ENCODE measurements around the gene VTI1A.
"Not testable (repeated sequence)": the region's sequence is repeated elsewhere in the genome, so short reads cannot be mapped to it uniquely, and the experiment has no call there.

The VTI1A gene

GRCh38 chr10:112852306-112852705 lies 405.3 kb downstream of the VTI1A start:
- TF ChIP-seq, protein P1, sequence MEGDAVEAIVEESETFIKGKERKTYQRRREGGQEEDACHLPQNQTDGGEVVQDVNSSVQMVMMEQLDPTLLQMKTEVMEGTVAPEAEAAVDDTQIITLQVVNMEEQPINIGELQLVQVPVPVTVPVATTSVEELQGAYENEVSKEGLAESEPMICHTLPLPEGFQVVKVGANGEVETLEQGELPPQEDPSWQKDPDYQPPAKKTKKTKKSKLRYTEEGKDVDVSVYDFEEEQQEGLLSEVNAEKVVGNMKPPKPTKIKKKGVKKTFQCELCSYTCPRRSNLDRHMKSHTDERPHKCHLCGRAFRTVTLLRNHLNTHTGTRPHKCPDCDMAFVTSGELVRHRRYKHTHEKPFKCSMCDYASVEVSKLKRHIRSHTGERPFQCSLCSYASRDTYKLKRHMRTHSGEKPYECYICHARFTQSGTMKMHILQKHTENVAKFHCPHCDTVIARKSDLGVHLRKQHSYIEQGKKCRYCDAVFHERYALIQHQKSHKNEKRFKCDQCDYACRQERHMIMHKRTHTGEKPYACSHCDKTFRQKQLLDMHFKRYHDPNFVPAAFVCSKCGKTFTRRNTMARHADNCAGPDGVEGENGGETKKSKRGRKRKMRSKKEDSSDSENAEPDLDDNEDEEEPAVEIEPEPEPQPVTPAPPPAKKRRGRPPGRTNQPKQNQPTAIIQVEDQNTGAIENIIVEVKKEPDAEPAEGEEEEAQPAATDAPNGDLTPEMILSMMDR (IDR thresholded peaks at IDR 0.05; ENCODE audit: extremely low read depth, insufficient read depth, missing control alignments) = no peak
- in situ Hi-C loops (cut with MboI; ENCODE audit: low pct_unique_long_range_greater_than_20kb, low sequenced_read_pairs, unreplicated experiment) = no loop called here
- no peak for DNase-seq (ENCODE audit: low spot score)

GRCh38 chr10:112855134-112855533 lies 408.1 kb downstream of the VTI1A start:
- in situ Hi-C loops (cut with MboI; ENCODE audit: low pct_unique_long_range_greater_than_20kb, low sequenced_read_pairs, unreplicated experiment) = no loop called here
- DNase-seq (ENCODE audit: low spot score) = no peak

GRCh38 chr10:112857493-112857892 lies 410.5 kb downstream of the VTI1A start:
- in situ Hi-C loops (cut with MboI; ENCODE audit: low pct_unique_long_range_greater_than_20kb, low sequenced_read_pairs, unreplicated experiment) = no loop called here
- DNase-seq (ENCODE audit: low spot score) = no peak
- TF ChIP-seq, protein P1 (IDR thresholded peaks at IDR 0.05; ENCODE audit: extremely low read depth, insufficient read depth, missing control alignments) = no peak

More at GRCh38 chr10:112855134-112855533, 408.1 kb downstream of the VTI1A start:
- TF ChIP-seq, protein P1 (IDR thresholded peaks at IDR 0.05; ENCODE audit: extremely low read depth, insufficient read depth, missing control alignments) = no peak

DNA sequence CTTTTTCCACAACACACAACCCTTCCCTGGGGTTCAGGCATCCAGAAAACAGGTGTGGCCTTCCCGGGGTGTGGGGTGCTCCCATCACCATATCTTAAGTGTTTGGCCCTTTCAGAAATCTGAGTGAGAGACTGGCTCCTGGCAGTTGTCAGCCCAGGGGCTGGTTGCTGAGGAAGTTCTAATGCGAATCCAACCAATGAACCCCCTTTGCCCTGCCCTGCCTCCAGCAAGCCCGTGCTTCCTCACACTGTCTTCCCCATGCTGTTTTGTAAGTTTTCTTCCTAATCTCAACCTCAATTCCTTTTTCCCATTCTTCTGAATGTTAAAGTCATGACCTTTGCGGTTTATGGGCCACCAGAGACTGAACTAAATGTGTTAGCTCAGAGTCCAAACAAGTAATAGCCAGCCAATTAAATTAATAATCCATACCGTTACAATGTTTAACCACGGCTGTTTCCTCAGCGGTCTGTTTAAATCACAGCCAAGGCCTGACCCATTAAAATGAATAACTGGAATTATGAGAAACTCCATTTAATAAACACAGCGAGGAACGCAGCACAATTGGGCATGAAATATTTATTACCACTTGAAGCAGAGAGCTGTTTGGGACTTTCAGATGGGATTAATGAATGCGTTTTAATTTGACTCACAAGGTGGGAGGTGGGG lies 412.1 kb downstream of the VTI1A start:
- in situ Hi-C loops (cut with MboI; ENCODE audit: low pct_unique_long_range_greater_than_20kb, low sequenced_read_pairs, unreplicated experiment) = no loop called here
- no peak for DNase-seq (ENCODE audit: low spot score)

GRCh38 chr10:112859793-112860192 lies 412.8 kb downstream of the VTI1A start:
- TF ChIP-seq, protein P1 (IDR thresholded peaks at IDR 0.05; ENCODE audit: extremely low read depth, insufficient read depth, missing control alignments) = no peak
- in situ Hi-C loops (cut with MboI; ENCODE audit: low pct_unique_long_range_greater_than_20kb, low sequenced_read_pairs, unreplicated experiment) = no loop called here
- no peak for DNase-seq (ENCODE audit: low spot score)

More for the DNA sequence above, 412.1 kb downstream of the VTI1A start:
- TF ChIP-seq, protein P1 (IDR thresholded peaks at IDR 0.05; ENCODE audit: extremely low read depth, insufficient read depth, missing control alignments) = no peak

- DNase-seq (ENCODE audit: low spot score); in situ Hi-C loops (cut with MboI; ENCODE audit: low pct_unique_long_range_greater_than_20kb, low sequenced_read_pairs, unreplicated experiment): not testable (repeated sequence)
Measured at GRCh38 chr10:112863461-112863860, 416.4 kb downstream of the VTI1A start.
